Stimulated activated CD8-positive, alpha-beta memory T cell treated with anti-CD3 and anti-CD28 coated beads, Interleukin-15, amount 100 ng/mL, for 48 hours (primary cell): ENCODE data around the gene ADAMTS4.

Experiments
- DNase-seq, 2 donors: peaks; one replicate each; pipeline ENCODE4 v3.0.0-alpha.2; 2020; ENCODE audit warnings: low read depth in 2 of 2

The ADAMTS4 gene

DNA sequence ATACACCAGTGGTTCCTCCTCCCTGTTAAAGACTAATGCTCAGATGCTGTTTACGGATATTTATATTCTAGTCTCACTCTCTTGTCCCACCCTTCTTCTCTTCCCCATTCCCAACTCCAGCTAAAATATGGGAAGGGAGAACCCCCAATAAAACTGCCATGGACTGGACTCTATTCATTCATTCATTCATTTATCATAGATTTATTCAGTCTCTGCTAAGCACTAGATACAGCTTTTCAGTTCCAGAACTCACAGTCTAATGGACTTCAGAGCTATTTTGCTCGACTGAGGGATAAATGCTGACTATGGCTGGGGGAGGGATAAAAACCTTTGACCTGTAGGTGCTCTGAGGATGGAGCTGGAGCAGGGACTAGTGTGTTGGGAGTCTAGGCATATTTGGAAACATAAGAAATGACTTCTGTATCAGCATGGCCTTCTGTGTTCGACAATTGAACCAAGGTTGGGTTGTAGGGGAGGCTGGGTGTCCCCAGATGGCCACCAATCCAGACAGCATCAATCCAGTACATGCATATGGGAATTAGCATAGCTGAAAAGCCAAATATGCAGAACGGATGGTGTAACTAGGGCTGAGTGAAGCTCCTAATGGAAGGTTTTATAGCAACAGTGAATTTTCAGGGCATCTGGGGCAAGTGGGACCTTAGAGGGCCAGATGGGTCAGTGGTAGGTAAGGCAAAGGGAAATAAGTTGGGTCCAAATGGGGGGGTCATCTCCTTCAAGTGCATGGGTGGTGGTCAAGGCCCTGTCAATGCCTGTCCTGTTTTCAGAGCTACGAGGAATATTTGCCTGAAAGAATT is 20.4 kb upstream of the ADAMTS4 start:
- DNase-seq = no peak

GRCh38 chr1:161218301-161219077 is 19.6 kb upstream of the ADAMTS4 start:
- DNase-seq = no peak

DNA sequence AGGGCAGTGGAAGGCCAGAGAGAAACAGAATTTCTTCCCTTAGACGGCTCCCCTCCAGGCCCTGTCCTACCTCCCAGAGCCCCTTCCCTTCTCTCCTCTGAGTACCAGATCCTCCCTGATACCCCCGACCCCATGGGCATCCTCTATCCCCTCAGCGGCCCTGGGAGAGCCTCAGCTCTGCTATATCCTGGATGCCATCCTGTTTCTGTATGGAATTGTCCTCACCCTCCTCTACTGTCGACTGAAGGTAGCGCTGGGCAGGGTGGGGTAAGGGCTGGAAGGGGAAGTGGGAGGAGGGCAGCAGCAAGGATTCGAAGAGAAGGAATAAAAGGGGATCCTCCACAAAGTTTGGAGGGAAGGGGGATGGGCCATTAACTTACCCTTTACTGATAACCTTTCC is 19.0 kb upstream of the ADAMTS4 start:
- DNase-seq = no peak

DNA sequence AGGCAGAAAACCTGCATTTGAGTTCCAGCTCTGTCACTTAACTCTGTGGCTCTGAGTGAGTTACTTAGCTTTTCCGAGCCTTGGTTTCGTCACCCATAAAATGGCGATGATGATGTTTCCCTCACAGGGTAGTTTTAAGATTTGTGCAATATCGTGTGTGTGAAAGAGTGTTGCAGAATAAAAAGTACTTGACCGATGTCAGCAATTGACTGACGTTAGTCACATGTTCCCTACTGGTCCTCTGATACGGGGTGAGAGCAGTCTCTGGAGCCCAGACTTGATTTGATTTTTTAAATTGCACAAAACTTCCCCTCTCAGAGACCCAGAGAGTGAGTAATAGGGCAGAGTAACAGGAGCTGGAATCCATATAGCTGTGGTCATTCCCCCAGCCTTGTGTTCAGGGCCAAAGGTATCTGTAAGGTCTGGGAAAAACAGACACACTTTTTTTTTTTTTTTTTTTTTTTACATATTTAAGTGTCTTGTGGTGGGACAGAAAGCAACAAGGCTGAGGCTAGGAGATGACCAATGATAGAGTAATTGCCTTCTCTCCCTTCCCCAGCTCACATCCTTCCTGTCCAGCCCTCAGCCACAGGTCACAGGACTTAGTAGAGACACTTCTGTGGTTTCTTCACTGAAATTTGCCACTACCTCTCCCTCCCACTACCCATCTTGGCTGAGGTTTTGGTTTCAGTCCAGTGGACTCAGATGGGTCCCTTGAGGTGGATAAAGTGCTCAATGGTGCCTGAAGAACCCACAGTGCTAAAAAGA is 18.3 kb upstream of the ADAMTS4 start:
- DNase-seq = no peak

DNA sequence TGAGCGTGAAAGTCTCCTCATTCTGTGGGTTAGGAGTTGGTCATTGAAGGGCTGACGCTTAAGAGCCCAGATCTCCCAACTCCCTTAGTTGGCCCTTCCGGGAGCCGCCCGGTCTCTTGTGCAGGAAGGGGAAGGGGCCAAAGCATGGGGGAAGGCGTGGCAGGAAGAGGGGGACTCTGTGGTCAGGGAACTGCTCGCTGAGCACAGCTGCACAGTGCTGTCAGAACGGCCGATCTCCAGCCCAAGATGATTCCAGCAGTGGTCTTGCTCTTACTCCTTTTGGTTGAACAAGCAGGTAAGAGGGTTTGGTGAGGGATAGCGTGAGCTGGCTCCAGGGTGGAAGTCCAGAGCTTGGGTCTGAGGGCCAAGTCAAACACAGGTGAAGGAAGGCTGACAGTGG is 16.2 kb upstream of the ADAMTS4 start, which contains the start of gene FCER1G:
Gene FCER1G, plus strand, starts transcription at position 220 of the 400 bp plus-strand sequence. Its CDS starts 27 bp downstream, at position 247.
- no peak for DNase-seq

- DNase-seq = no peak
These were observed 15.5 kb upstream of the ADAMTS4 start for GRCh38 chr1:161214369-161214768.

DNA sequence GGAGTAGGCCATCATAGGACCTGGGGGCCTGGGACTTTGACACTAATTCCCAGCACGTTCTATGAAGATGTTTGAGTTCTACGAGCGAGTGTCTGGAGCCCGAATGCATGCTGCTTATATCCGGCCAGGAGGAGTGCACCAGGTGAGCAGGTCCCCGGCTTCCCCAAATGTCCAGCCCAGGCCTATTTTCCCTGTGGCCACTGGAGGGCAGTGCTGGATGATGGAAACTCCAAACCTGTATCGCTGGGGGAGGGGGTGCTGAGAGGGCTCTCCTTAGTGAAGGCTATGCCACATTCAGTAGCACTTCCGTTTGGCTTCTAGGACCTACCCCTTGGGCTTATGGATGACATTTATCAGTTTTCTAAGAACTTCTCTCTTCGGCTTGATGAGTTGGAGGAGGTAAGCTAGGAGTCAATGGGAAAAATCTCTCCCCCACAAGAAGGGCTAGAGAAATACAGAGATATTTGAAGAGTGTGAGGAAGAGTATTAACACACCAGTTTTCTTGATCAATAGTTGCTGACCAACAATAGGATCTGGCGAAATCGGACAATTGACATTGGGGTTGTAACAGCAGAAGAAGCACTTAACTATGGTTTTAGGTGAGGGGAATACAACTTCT is 11.0 kb upstream of the ADAMTS4 start:
- DNase-seq = peak in 1 of 2 donors; percentile 50

GRCh38 chr1:161207173-161207572 is 8.3 kb upstream of the ADAMTS4 start:
- DNase-seq = no peak

GRCh38 chr1:161206411-161207140 is 7.7 kb upstream of the ADAMTS4 start:
- no peak for DNase-seq

- peak; percentile 92 to 94 for DNase-seq
These were observed 3.2 kb upstream of the ADAMTS4 start, which contains the start of gene NDUFS2 for GRCh38 chr1:161201836-161202712. TSS of gene NDUFS2 (plus strand) at chr1:161202367. CDS start at chr1:161202386, 19 bp downstream.

- no peak for DNase-seq
These were observed 2.4 kb upstream of the ADAMTS4 start for GRCh38 chr1:161200992-161201835.

GRCh38 chr1:161200421-161200991 is 1.7 kb upstream of the ADAMTS4 start:
- no peak for DNase-seq

GRCh38 chr1:161199506-161200139 is 769 bp upstream of the ADAMTS4 start:
- no peak for DNase-seq

DNA sequence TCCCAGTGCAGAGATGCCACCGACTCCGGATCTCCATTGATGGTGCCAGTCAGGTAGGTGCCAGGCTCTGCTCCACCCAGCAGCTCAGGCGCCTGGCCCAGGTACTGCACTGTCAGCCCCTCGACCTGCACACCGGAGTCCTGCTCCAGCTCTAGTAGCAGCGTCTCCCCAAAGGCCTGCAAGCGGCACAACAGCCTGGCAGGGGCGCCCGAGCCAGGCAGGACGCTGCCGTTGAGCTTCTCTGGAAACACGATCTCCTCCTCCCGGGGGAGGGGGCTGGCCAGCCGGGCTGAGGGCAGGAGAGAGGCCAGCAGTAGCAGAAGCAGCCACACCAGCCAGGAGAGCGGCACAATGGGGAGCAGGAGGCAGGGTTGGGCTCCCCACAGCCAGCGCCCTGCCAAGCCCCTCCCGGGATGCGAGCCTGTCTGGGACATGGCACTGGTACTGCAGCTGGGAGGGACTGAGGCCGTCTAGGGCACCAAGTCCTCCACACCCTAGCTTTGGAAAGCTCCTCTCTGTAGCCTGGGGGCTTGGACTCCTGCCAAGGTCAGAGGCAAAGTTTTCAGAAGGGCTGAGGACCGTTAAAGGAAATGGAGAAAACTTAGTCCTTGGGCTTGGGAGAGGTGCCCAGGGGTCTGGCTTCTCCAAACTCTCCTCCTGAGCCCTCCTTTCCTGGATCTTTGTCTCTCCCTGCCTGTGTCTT is 509 bp downstream of the ADAMTS4 start:
- no peak for DNase-seq

DNA sequence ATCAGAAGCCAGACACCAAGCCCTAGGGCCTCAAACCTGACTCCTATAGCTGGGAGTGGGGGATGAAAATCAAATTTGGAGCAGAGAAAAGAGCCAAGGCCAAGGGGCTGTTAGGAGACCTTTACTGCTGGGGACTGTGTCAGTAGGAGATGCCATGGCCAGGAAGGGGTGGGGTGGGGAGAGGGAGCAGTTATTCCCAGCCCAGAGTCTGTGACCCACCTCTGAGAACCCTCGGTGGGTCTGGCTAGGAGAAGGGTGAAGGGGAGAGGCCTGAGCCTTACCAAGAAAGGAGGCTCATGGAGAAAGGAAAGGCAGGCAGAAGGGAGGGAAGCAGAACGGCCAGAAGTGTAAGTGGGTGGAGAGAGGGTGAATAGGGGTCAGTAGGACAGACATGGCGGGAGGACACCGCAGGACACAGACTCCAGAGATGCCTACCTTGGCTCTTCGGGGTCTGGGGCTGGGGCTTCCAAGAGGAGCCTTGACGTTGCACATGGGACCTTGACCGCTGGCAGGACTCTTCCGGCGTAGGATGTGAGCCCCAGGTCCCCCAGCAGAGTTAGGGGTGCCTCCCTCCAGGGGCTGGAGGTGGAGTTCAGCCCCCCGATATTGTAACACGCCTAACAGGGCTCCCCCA is 1.2 kb downstream of the ADAMTS4 start:
- DNase-seq = no peak

- no peak for DNase-seq
These were observed 2.1 kb downstream of the ADAMTS4 start for GRCh38 chr1:161196521-161197451.
